C4-2B (cell line): Measurements from ENCODE around the gene ZNF772.

Experiments used
- CTCF ChIP-seq: fragments of 450-650 bp; conservative IDR thresholded peaks from 2 replicates; pipeline ENCODE4 v1.5.1; 2017; ENCODE audit warnings: mild to moderate bottlenecking
- ZFX ChIP-seq: fragments of 450-650 bp; IDR thresholded peaks from 2 replicates; pipeline ENCODE4 v1.6.1; 2017

DNA sequence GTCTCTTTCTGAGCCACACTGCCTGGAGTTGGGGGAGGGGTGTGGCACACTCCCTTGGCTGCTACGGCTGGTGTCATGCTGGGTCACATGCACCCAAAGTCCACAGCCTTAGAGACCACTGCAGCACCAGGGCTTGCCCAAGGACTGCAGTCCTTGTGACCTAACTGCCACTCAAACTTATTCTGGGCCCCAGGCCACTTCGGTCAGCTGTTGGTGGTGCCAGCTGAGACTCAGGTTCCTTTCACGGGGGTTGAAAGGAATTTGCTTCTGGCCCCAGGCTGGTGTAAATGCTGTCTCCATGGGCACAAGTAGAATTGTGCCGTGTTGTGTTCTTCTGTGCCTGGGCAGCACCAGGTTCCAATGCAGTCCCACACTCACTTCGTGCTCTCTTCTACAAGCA, 10.9 kb downstream of the ZNF772 start:
- TF ChIP-seq CTCF (no peak), ZFX (no peak)
